Measurements from ENCODE around the gene VPS26B.

VPS26B gene

GRCh38 chr11:134260983-134261382 is 36.5 kb downstream of the VPS26B start:
- no peak overlapping the region for H2BK120ac ChIP-seq (ENCODE audit: low read depth, low read length)
- H2AFZ ChIP-seq (ENCODE audit: low read depth, low read length): no peak overlapping the region
- DNase-seq: no peak
- H3K14ac ChIP-seq (ENCODE audit: low read length in 2 of 2): no peak overlapping the region
- no peak overlapping the region for H3K4ac ChIP-seq (ENCODE audit: low read depth in 1 of 2, low read length in 2 of 2)
- no peak overlapping the region for H2BK15ac ChIP-seq (ENCODE audit: low read depth, poor library complexity, severe bottlenecking)
- no peak overlapping the region for H3K23ac ChIP-seq (ENCODE audit: low read length in 2 of 2)
- H3K18ac ChIP-seq (ENCODE audit: low read depth in 1 of 2, low read length in 2 of 2): no peak overlapping the region
- 96% methylated on average over 16 of the region's 16 CpGs for WGBS
- no peak overlapping the region for H3K4me2 ChIP-seq (ENCODE audit: low read length, poor library complexity, severe bottlenecking)
- H2BK12ac ChIP-seq (ENCODE audit: low read length in 2 of 2): no peak overlapping the region
- H3K27me3 ChIP-seq (ENCODE audit: control insufficient read depth in 1 of 2, insufficient read depth in 1 of 2, low read length in 2 of 2): no peaks in the 10 kb centered on the region
- no peak overlapping the region for H3K9ac ChIP-seq (ENCODE audit: low read length)
- peaks cover 18% of the 10 kb centered on the region for H3K79me1 ChIP-seq (replicated peaks; ENCODE audit: low read length, poor library complexity, severe bottlenecking)
- no peak overlapping the region for H4K8ac ChIP-seq (ENCODE audit: low read length)
- H4K91ac ChIP-seq (ENCODE audit: low read length): no peak overlapping the region
- H3K4me3 ChIP-seq (ENCODE audit: insufficient read depth in 1 of 2, low read depth in 1 of 2, low read length in 2 of 2): no peak overlapping the region
- no peaks in the 10 kb centered on the region for H3K9me3 ChIP-seq (ENCODE audit: control insufficient read depth, low read length)
- no peaks in the 10 kb centered on the region for H3K4me1 ChIP-seq (ENCODE audit: control insufficient read depth, insufficient read depth, low read depth, low read length)
- H3K36me3 ChIP-seq (ENCODE audit: control insufficient read depth in 1 of 2, insufficient read depth in 2 of 2, low read depth in 1 of 2, low read length in 2 of 2): peaks cover 48 to 79% of the 10 kb centered on the region in 2 experiments
- H3K27ac ChIP-seq (ENCODE audit: low read length, poor library complexity, severe bottlenecking): no peak overlapping the region
- H2BK5ac ChIP-seq (ENCODE audit: low read depth, low read length, poor library complexity, severe bottlenecking): no peak overlapping the region
- no peak overlapping the region for H2AK5ac ChIP-seq (ENCODE audit: low read length, severe bottlenecking)

- Histone ChIP-seq H2BK12ac (ENCODE audit: low read length in 2 of 2) (no peak overlapping the region), H2AK5ac (ENCODE audit: low read length, severe bottlenecking) (no peak overlapping the region), H3K9ac (ENCODE audit: low read length) (no peak overlapping the region), H4K8ac (ENCODE audit: low read length) (no peak overlapping the region), H3K27ac (ENCODE audit: low read length, poor library complexity, severe bottlenecking) (no peak overlapping the region), H2BK5ac (ENCODE audit: low read depth, low read length, poor library complexity, severe bottlenecking) (no peak overlapping the region), H3K79me1 (replicated peaks; ENCODE audit: low read length, poor library complexity, severe bottlenecking) (peaks cover 14% of the 10 kb centered on the region), H3K27me3 (ENCODE audit: control insufficient read depth in 1 of 2, insufficient read depth in 1 of 2, low read length in 2 of 2) (no peaks in the 10 kb centered on the region), H3K4me2 (ENCODE audit: low read length, poor library complexity, severe bottlenecking) (no peak overlapping the region), H3K4me3 (ENCODE audit: insufficient read depth in 1 of 2, low read depth in 1 of 2, low read length in 2 of 2) (no peak overlapping the region), H2BK120ac (ENCODE audit: low read depth, low read length) (no peak overlapping the region), H2BK15ac (ENCODE audit: low read depth, poor library complexity, severe bottlenecking) (no peak overlapping the region), H3K9me3 (ENCODE audit: control insufficient read depth, low read length) (no peaks in the 10 kb centered on the region), H3K18ac (ENCODE audit: low read depth in 1 of 2, low read length in 2 of 2) (no peak overlapping the region), H3K4me1 (ENCODE audit: control insufficient read depth, insufficient read depth, low read depth, low read length) (no peaks in the 10 kb centered on the region), H3K14ac (ENCODE audit: low read length in 2 of 2) (no peak overlapping the region), H2AFZ (ENCODE audit: low read depth, low read length) (no peak overlapping the region), H3K23ac (ENCODE audit: low read length in 2 of 2) (no peak overlapping the region), H4K91ac (ENCODE audit: low read length) (no peak overlapping the region), H3K4ac (ENCODE audit: low read depth in 1 of 2, low read length in 2 of 2) (no peak overlapping the region), H3K36me3 (ENCODE audit: control insufficient read depth in 1 of 2, insufficient read depth in 2 of 2, low read depth in 1 of 2, low read length in 2 of 2) (peaks cover 47 to 71% of the 10 kb centered on the region in 2 experiments)
- DNase-seq: no peak
- WGBS: 86% methylated on average over 14 of the region's 14 CpGs
These were observed 37.4 kb downstream of the VPS26B start for GRCh38 chr11:134261626-134262488.

GRCh38 chr11:134264966-134265764 is 40.7 kb downstream of the VPS26B start:
- 94% methylated on average over 6 of the region's 7 CpGs for WGBS
- no peak overlapping the region for H2BK120ac ChIP-seq (ENCODE audit: low read depth, low read length)
- H3K27ac ChIP-seq (ENCODE audit: low read length, poor library complexity, severe bottlenecking): no peak overlapping the region
- H3K4me3 ChIP-seq (ENCODE audit: insufficient read depth in 1 of 2, low read depth in 1 of 2, low read length in 2 of 2): no peak overlapping the region
- peaks cover 4 to 6% of the 10 kb centered on the region in 2 experiments for H3K27me3 ChIP-seq (ENCODE audit: control insufficient read depth in 1 of 2, insufficient read depth in 1 of 2, low read length in 2 of 2)
- H2BK12ac ChIP-seq (ENCODE audit: low read length in 2 of 2): no peak overlapping the region
- H2AFZ ChIP-seq (ENCODE audit: low read depth, low read length): no peak overlapping the region
- H3K9me3 ChIP-seq (ENCODE audit: control insufficient read depth, low read length): no peaks in the 10 kb centered on the region
- no peak for DNase-seq
- no peak overlapping the region for H2BK15ac ChIP-seq (ENCODE audit: low read depth, poor library complexity, severe bottlenecking)
- no peak overlapping the region for H2BK5ac ChIP-seq (ENCODE audit: low read depth, low read length, poor library complexity, severe bottlenecking)
- H3K18ac ChIP-seq (ENCODE audit: low read depth in 1 of 2, low read length in 2 of 2): no peak overlapping the region
- no peak overlapping the region for H3K4ac ChIP-seq (ENCODE audit: low read depth in 1 of 2, low read length in 2 of 2)
- H3K4me1 ChIP-seq (ENCODE audit: control insufficient read depth, insufficient read depth, low read depth, low read length): no peaks in the 10 kb centered on the region
- no peak overlapping the region for H3K14ac ChIP-seq (ENCODE audit: low read length in 2 of 2)
- no peak overlapping the region for H3K23ac ChIP-seq (ENCODE audit: low read length in 2 of 2)
- H3K36me3 ChIP-seq (ENCODE audit: control insufficient read depth in 1 of 2, insufficient read depth in 2 of 2, low read depth in 1 of 2, low read length in 2 of 2): peaks cover 30 to 45% of the 10 kb centered on the region in 2 experiments
- H3K4me2 ChIP-seq (ENCODE audit: low read length, poor library complexity, severe bottlenecking): no peak overlapping the region
- no peak overlapping the region for H2AK5ac ChIP-seq (ENCODE audit: low read length, severe bottlenecking)
- no peak overlapping the region for H3K9ac ChIP-seq (ENCODE audit: low read length)
- no peak overlapping the region for H4K91ac ChIP-seq (ENCODE audit: low read length)
- no peak overlapping the region for H4K8ac ChIP-seq (ENCODE audit: low read length)
- H3K79me1 ChIP-seq (replicated peaks; ENCODE audit: low read length, poor library complexity, severe bottlenecking): peaks cover 5% of the 10 kb centered on the region

GRCh38 chr11:134266440-134266839 is 42.0 kb downstream of the VPS26B start:
- H4K8ac ChIP-seq (ENCODE audit: low read length): no peak overlapping the region
- peaks cover 24 to 32% of the 10 kb centered on the region in 2 experiments for H3K36me3 ChIP-seq (ENCODE audit: control insufficient read depth in 1 of 2, insufficient read depth in 2 of 2, low read depth in 1 of 2, low read length in 2 of 2)
- H3K4me1 ChIP-seq (ENCODE audit: control insufficient read depth, insufficient read depth, low read depth, low read length): no peaks in the 10 kb centered on the region
- no peak overlapping the region for H3K4ac ChIP-seq (ENCODE audit: low read depth in 1 of 2, low read length in 2 of 2)
- WGBS: 91% methylated on average over 5 of the region's 5 CpGs
- no peak overlapping the region for H3K14ac ChIP-seq (ENCODE audit: low read length in 2 of 2)
- H2BK12ac ChIP-seq (ENCODE audit: low read length in 2 of 2): no peak overlapping the region
- H3K4me3 ChIP-seq (ENCODE audit: insufficient read depth in 1 of 2, low read depth in 1 of 2, low read length in 2 of 2): no peak overlapping the region
- no peak for DNase-seq
- H3K79me1 ChIP-seq (replicated peaks; ENCODE audit: low read length, poor library complexity, severe bottlenecking): peaks cover 1% of the 10 kb centered on the region
- H3K4me2 ChIP-seq (ENCODE audit: low read length, poor library complexity, severe bottlenecking): no peak overlapping the region
- H3K9me3 ChIP-seq (ENCODE audit: control insufficient read depth, low read length): no peaks in the 10 kb centered on the region
- no peak overlapping the region for H4K91ac ChIP-seq (ENCODE audit: low read length)
- no peak overlapping the region for H2AK5ac ChIP-seq (ENCODE audit: low read length, severe bottlenecking)
- no peak overlapping the region for H2BK120ac ChIP-seq (ENCODE audit: low read depth, low read length)
- no peak overlapping the region for H3K23ac ChIP-seq (ENCODE audit: low read length in 2 of 2)
- no peak overlapping the region for H2AFZ ChIP-seq (ENCODE audit: low read depth, low read length)
- no peak overlapping the region for H3K27ac ChIP-seq (ENCODE audit: low read length, poor library complexity, severe bottlenecking)
- no peak overlapping the region for H2BK5ac ChIP-seq (ENCODE audit: low read depth, low read length, poor library complexity, severe bottlenecking)
- peak overlapping the region; percentile 37 for H3K9ac ChIP-seq (ENCODE audit: low read length)
- peaks cover 16% of the 10 kb centered on the region in 2 experiments for H3K27me3 ChIP-seq (ENCODE audit: control insufficient read depth in 1 of 2, insufficient read depth in 1 of 2, low read length in 2 of 2)
- H2BK15ac ChIP-seq (ENCODE audit: low read depth, poor library complexity, severe bottlenecking): no peak overlapping the region
- no peak overlapping the region for H3K18ac ChIP-seq (ENCODE audit: low read depth in 1 of 2, low read length in 2 of 2)
